Nephron progenitor cell (in vitro differentiated cells): ENCODE measurements around the gene PLCD1.

ENCODE experiments used
- DNase-seq: peaks from one replicate; pipeline ENCODE4 v3.0.0; 2021
- H3K27ac Mint-ChIP-seq: 2 replicates; pipeline ENCODE4 v1.8.0; 2021; ENCODE audit warnings: mild to moderate bottlenecking, moderate library complexity, mixed read lengths
- H3K27me3 Mint-ChIP-seq: 2 replicates; pipeline ENCODE4 v1.8.0; 2021; ENCODE audit warnings: mild to moderate bottlenecking, low read depth, mixed read lengths; ENCODE audit not compliant: poor library complexity
- H3K36me3 Mint-ChIP-seq: 2 replicates; pipeline ENCODE4 v1.8.0; 2021; ENCODE audit warnings: low read depth, mixed read lengths
- H3K4me1 Mint-ChIP-seq: 2 replicates; pipeline ENCODE4 v1.8.0; 2021; ENCODE audit warnings: mixed read lengths
- H3K4me3 Mint-ChIP-seq: 2 replicates; pipeline ENCODE4 v1.8.0; 2021; ENCODE audit warnings: mild to moderate bottlenecking, moderate library complexity, mixed read lengths
- H3K9me3 Mint-ChIP-seq: 2 replicates; pipeline ENCODE4 v1.8.0; 2021; ENCODE audit warnings: mild to moderate bottlenecking, moderate library complexity, mixed read lengths
- CTCF ChIP-seq: fragments of 200-600 bp; sonication (generic); IDR thresholded peaks from 2 replicates; pipeline ENCODE4 v1.5.0; 2021; ENCODE audit warnings: antibody characterized with exemption

PLCD1 gene

DNA sequence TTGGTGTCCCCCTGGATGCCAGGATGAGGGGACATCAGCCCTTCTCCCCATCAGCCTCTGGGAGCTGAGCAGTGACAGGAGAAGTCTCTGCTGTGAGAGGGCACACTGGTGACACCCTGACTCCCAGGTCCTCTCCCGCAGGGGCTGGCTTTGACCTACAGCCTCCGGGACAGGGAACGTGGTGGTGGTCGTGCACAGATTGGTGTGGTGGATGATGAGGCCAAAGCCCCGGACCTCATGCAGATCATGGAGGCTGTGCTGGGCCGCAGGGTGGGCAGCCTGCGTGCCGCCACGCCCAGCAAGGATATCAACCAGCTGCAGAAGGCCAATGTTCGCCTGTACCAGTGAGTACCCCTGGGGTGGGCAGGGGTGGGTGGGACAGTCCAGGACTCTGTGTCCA, 32.1 kb downstream of the PLCD1 start:
- Mint-ChIP-seq H3K4me3 (no peak overlapping the region), H3K27me3 (peaks cover 20% of the 10 kb centered on the region), H3K9me3 (no peaks in the 10 kb centered on the region), H3K4me1 (peaks cover 49% of the 10 kb centered on the region), H3K27ac (no peak overlapping the region), H3K36me3 (peaks cover 21% of the 10 kb centered on the region)
- no peak for DNase-seq
- TF ChIP-seq CTCF: no peak

DNA sequence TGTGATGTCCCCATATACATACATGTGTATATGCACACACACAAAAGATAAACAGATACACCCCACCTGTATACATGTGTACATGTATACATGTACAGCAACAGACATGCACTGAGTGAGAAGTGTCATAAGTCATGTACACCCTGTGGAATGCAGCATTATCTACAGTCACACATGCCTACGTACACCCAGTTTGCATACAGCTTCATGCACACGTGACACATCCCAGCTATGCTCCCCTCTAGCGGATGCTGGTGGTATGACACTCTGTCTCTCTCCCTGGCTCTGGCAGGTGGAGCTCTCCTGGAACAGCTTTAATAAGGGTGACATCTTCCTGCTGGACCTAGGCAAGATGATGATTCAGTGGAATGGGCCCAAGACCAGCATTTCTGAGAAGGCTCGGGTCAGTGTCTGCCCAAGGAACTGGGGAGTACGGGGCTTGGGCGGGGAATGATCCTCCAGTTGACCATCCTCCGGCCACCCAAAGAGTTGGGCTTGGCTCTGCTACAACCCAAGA, 32.6 kb downstream of the PLCD1 start:
- Mint-ChIP-seq H3K9me3 (no peaks in the 10 kb centered on the region), H3K36me3 (peaks cover 21% of the 10 kb centered on the region), H3K4me3 (no peak overlapping the region), H3K27ac (no peak overlapping the region), H3K4me1 (peaks cover 53% of the 10 kb centered on the region), H3K27me3 (peaks cover 25% of the 10 kb centered on the region)
- peak; percentile 93 for TF ChIP-seq CTCF
- DNase-seq: peak; percentile 87

DNA sequence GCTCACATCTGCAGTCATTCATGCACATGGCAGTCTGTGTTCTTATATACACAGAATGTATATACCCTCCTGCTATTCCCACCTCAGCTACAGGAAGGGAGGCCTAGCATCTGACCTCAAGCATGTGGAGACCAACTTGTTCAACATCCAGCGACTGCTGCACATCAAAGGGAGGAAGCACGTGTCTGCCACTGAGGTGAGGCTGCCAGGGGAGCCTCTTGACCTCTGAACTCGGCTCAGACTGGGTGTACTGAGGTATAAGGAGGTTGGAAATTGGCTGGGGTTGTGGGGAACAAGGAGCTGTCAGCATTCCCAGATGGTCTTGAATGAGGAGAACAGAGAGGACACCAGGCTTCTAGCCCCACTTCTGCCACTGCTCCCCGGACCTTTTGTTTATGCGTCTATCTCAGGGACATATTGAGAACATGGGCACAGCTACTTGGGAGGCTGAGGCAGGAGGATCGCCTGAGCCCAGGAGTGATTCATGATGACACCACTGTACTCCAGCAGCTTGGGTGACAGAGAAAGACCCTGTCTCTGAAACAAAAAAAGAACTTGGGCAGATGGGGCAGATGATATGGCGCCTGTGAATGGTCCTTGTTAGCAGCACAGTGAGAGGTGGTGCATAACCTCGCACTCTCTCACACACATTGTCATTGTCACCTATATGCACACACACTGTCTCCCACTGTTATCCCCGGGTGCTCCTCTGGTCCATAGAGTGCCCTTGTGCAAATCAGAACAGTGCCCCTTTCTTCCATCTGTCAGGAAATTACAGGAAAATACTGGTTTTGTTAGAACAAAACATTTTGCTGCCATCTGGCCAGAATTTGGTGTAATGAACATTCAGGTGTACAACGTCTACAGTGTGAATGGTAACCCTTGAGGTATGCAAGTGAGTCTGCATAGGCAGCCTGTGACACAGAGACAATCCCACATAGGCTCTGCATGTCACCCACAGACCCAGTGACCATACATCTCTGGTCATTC, 33.5 kb downstream of the PLCD1 start:
- Mint-ChIP-seq H3K27ac (no peak overlapping the region), H3K4me1 (peaks cover 53% of the 10 kb centered on the region), H3K27me3 (peaks cover 34% of the 10 kb centered on the region), H3K4me3 (no peak overlapping the region), H3K36me3 (peaks cover 21% of the 10 kb centered on the region), H3K9me3 (no peaks in the 10 kb centered on the region)
- TF ChIP-seq CTCF: no peak
- DNase-seq: no peak

DNA sequence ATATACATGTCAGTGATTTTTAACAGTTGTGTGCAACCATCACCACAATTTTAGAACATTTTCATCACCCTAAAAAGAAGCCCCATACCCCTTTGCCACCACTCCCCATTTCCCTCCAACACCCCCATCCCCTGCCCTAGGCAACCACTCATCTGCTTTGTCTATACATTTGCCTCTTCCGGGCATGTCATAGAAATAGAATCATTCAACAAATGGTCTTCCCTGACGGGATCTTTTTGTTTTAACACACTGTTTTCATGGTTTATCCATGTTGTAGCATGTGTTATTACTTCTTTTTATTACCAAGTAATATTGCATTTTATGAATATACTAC, 34.8 kb downstream of the PLCD1 start:
- H3K27ac Mint-ChIP-seq: no peak overlapping the region
- DNase-seq: no peak

DNA sequence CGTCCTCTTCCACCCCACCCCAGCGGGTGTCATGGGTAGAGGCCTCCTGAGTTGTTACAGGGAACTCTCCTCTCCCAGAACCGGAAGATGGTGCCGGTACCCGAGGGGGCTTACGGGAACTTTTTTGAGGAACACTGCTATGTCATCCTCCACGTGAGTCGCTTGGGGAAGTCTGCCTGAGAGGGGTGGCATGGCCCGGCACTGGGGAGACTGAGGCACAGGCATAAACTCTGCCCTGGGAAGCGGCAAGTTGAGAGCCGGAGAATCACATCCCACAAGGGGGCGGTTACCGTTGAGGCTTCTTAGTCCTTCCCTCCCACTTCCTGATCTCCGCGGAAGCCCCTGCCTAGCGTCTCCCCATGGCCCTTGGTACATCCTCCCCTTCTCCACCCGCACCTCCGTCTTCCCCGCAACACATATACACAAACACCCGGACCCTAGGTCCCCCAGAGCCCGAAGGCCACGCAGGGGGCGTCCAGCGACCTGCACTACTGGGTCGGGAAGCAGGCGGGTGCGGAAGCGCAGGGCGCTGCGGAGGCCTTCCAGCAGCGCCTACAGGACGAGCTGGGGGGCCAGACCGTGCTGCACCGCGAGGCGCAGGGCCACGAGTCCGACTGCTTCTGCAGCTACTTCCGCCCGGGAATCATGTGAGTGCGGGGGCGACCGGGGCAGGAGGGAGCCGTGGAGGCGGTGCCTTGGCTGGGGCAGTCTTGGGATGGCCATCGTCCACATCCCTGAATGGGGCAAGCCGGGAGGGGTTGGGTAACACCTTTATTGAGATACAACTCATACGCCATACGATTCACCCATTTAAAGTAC, 35.4 kb downstream of the PLCD1 start:
- Mint-ChIP-seq H3K9me3 (no peaks in the 10 kb centered on the region), H3K27me3 (peaks cover 38% of the 10 kb centered on the region), H3K27ac (peak overlapping the region; percentile 90), H3K4me1 (peaks cover 43% of the 10 kb centered on the region), H3K4me3 (peak overlapping the region; percentile 84), H3K36me3 (peaks cover 16% of the 10 kb centered on the region)
- peak; percentile 52 for DNase-seq
- no peak for TF ChIP-seq CTCF

More for the DNA sequence above, 34.8 kb downstream of the PLCD1 start:
- no peak for TF ChIP-seq CTCF
- Mint-ChIP-seq H3K4me3 (peak overlapping the region; percentile 84), H3K4me1 (peaks cover 43% of the 10 kb centered on the region), H3K36me3 (peaks cover 19% of the 10 kb centered on the region), H3K27me3 (peaks cover 41% of the 10 kb centered on the region), H3K9me3 (no peaks in the 10 kb centered on the region)
